Fibroblast of lung (primary cell): ENCODE measurements around the gene NR5A1.

ENCODE experiments used
- CTCF ChIP-seq, 2 donors: IDR thresholded peaks in 1 of 2; conservative IDR thresholded peaks in 1 of 2; 1 replicate in 1 of 2; 2 replicates in 1 of 2; pipeline ENCODE4 v1.5.1; 2011 to 2012; ENCODE audit warnings: low read length in 2 of 2, control low read depth in 1 of 2, inconsistent platforms in 1 of 2, low read depth in 1 of 2, mild to moderate bottlenecking in 1 of 2
- EZH2 ChIP-seq: IDR thresholded peaks from 2 replicates; pipeline ENCODE4 v1.5.1; 2012; ENCODE audit warnings: low read length, control low read depth, mild to moderate bottlenecking; ENCODE audit errors: missing control alignments

GRCh38 chr9:124491049-124491975 lies 15.9 kb downstream of the NR5A1 start:
- TF ChIP-seq CTCF (conservative IDR thresholded peaks at IDR 0.05 in 1 of 2, IDR thresholded peaks at IDR 0.05 in 1 of 2; ENCODE audit: low read depth in 1 of 2, low read length in 2 of 2) (no peak), EZH2 (no peak)
